ENCODE data around the gene GPALPP1. TPM values are rescaled to one million over a fixed set of nuclear protein-coding genes. Genes with fewer than 3 reads are reported as not detected.

GPALPP1 gene
- total RNA-seq, 5 donors from 2014 or later (not counting 1 experiment from before 2014, with no cell fraction given): 28.0 to 37.8 (median 31.7) TPM

- no peak for ATAC-seq (replicated peaks in 1 of 4)
- CTCF ChIA-PET: no interaction called here
- peaks cover under 1 to 3% (median under 1%) of the 10 kb centered on the region in 3 donors for H3K4me1 Mint-ChIP-seq
Observed at GRCh38 chr13:45003417-45003816, 14.1 kb downstream of the GPALPP1 start.

DNA sequence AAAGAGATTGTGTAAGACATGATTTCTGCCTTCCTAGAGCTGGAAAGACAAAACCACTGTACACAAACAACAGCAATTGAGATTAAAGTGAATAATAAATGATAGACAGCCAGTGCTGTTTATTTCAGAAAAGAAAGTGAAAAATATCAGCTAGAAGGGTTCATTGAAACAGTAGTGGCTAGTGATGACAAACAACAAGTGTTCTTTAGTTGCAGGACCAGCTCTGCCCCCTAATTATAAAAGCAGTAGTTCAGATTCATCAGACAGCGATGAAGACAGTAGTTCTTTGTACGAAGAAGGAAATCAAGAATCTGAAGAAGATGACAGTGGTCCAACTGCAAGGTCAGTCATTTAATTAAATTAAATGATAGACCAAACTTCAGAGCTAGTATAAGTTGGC, 14.8 kb downstream of the GPALPP1 start:
- Histone ChIP-seq H3K4me3 (ENCODE audit: control insufficient read depth in 1 of 2, extremely low read depth in 1 of 2, low read length in 1 of 2) (no peak overlapping the region), H3K36me3 (ENCODE audit: control insufficient read depth in 2 of 2, extremely low read depth in 1 of 2, insufficient read depth in 1 of 2, low read length in 1 of 2) (peaks cover 0 to 48% of the 10 kb centered on the region in 2 donors), H3K27ac (ENCODE audit: low read length) (no peak overlapping the region), H3K27me3 (replicated peaks in 1 of 2; ENCODE audit: control insufficient read depth in 2 of 2, extremely low read depth in 1 of 2, insufficient read depth in 2 of 2, low read length in 1 of 2) (no peaks in the 10 kb centered on the region), H3K4me1 (ENCODE audit: control insufficient read depth in 1 of 2, extremely low read depth in 1 of 2, insufficient read depth in 2 of 2, low read length in 2 of 2) (no peaks in the 10 kb centered on the region), H3K9me3 (no peaks in the 10 kb centered on the region)
- Mint-ChIP-seq H3K36me3 (peaks cover 42% of the 10 kb centered on the region), H3K4me1 (no peaks in the 10 kb centered on the region), H3K9me3 (no peaks in the 10 kb centered on the region), H3K4me3 (no peak overlapping the region), H3K27me3 (no peaks in the 10 kb centered on the region), H3K27ac (no peak overlapping the region)
- ChIA-PET POLR2A (no interaction called here), CTCF (no interaction called here)
- WGBS (ENCODE audit: insufficient coverage): no CpG with 5 or more reads among the region's 2 CpGs
- ATAC-seq (replicated peaks in 1 of 4) (no peak), DNase-seq (no peak)

More at GRCh38 chr13:45003417-45003816, 14.1 kb downstream of the GPALPP1 start:
- no peak for DNase-seq
- Mint-ChIP-seq H3K27me3 (no peaks in the 10 kb centered on the region), H3K36me3 (peaks cover 42% of the 10 kb centered on the region), H3K27ac (no peak overlapping the region), H3K9me3 (no peaks in the 10 kb centered on the region), H3K4me3 (no peak overlapping the region)
- Histone ChIP-seq H3K4me1 (ENCODE audit: control insufficient read depth in 1 of 2, extremely low read depth in 1 of 2, insufficient read depth in 2 of 2, low read length in 2 of 2) (no peaks in the 10 kb centered on the region), H3K36me3 (ENCODE audit: control insufficient read depth in 2 of 2, extremely low read depth in 1 of 2, insufficient read depth in 1 of 2, low read length in 1 of 2) (peaks cover 0 to 43% of the 10 kb centered on the region in 2 donors), H3K9me3 (no peaks in the 10 kb centered on the region), H3K4me3 (ENCODE audit: control insufficient read depth in 1 of 2, extremely low read depth in 1 of 2, low read length in 1 of 2) (no peak overlapping the region), H3K27me3 (replicated peaks in 1 of 2; ENCODE audit: control insufficient read depth in 2 of 2, extremely low read depth in 1 of 2, insufficient read depth in 2 of 2, low read length in 1 of 2) (no peaks in the 10 kb centered on the region), H3K27ac (ENCODE audit: low read length) (no peak overlapping the region)
- POLR2A ChIA-PET: no interaction called here

GRCh38 chr13:45007225-45007624, 17.9 kb downstream of the GPALPP1 start:
- no peaks in the 10 kb centered on the region for H3K27me3 ChIP-seq (replicated peaks in 1 of 2; ENCODE audit: control insufficient read depth in 2 of 2, extremely low read depth in 1 of 2, insufficient read depth in 2 of 2, low read length in 1 of 2)
- H3K4me1 Mint-ChIP-seq: no peaks in the 10 kb centered on the region
- ATAC-seq (replicated peaks in 1 of 4) (no peak), DNase-seq (no peak)
- H3K9me3 Mint-ChIP-seq: no peaks in the 10 kb centered on the region
- H3K9me3 ChIP-seq: no peaks in the 10 kb centered on the region
- H3K27ac Mint-ChIP-seq: no peak overlapping the region
- peaks cover 50% of the 10 kb centered on the region for H3K36me3 Mint-ChIP-seq
- peaks cover 0 to 61% of the 10 kb centered on the region in 2 donors for H3K36me3 ChIP-seq (ENCODE audit: control insufficient read depth in 2 of 2, extremely low read depth in 1 of 2, insufficient read depth in 1 of 2, low read length in 1 of 2)
- H3K4me3 Mint-ChIP-seq: no peak overlapping the region
- no peaks in the 10 kb centered on the region for H3K27me3 Mint-ChIP-seq
- no peak overlapping the region for H3K27ac ChIP-seq (ENCODE audit: low read length)
- no peak overlapping the region for H3K4me3 ChIP-seq (ENCODE audit: control insufficient read depth in 1 of 2, extremely low read depth in 1 of 2, low read length in 1 of 2)
- ChIA-PET CTCF (interaction anchor here (0.5 to 0.7 kb wide), 3 partner anchors 12 to 572 kb away, joined by 3 to 6 read pairs (median 3); no protein-coding TSS in a partner anchor), POLR2A (interaction anchor here in 1 of 2 donors (0.6 kb wide), 1 partner anchor 195 kb away, joined by 4 read pairs; no protein-coding TSS in a partner anchor)
- H3K4me1 ChIP-seq (ENCODE audit: control insufficient read depth in 1 of 2, extremely low read depth in 1 of 2, insufficient read depth in 2 of 2, low read length in 2 of 2): no peaks in the 10 kb centered on the region

DNA sequence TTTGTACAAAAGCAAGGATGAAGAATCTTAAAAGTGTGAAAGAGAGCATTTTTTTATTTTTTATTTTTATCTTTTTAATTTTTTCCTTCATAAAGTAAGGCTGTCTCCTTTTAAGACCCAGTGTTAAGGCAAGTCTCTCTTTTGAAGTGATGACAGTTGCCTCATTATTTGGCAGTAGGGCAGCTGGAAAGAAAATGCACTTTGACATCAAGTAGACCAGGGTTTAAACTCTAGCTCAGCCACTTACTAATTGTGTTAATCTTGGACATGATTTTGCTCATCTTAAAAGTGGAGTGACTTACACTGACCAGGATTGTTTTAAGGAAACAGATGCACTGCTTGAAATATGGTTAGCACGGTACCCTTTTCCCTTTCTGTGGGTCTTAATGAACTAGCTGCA, 18.5 kb downstream of the GPALPP1 start:
- DNase-seq: no peak
- no peaks in the 10 kb centered on the region for H3K4me1 ChIP-seq (ENCODE audit: control insufficient read depth in 1 of 2, extremely low read depth in 1 of 2, insufficient read depth in 2 of 2, low read length in 2 of 2)
- no peak overlapping the region for H3K27ac ChIP-seq (ENCODE audit: low read length)
- CTCF ChIA-PET: interaction anchor here (0.5 to 0.6 kb wide), 2 partner anchors 13 to 435 kb away, joined by 3 to 6 read pairs; no protein-coding TSS in a partner anchor
- H3K36me3 ChIP-seq (ENCODE audit: control insufficient read depth in 2 of 2, extremely low read depth in 1 of 2, insufficient read depth in 1 of 2, low read length in 1 of 2): peaks cover 0 to 57% of the 10 kb centered on the region in 2 donors
- POLR2A ChIA-PET: interaction anchor here in 1 of 2 donors (0.6 kb wide), 1 partner anchor 196 kb away, joined by 4 read pairs; no protein-coding TSS in a partner anchor
- Mint-ChIP-seq H3K4me1 (no peaks in the 10 kb centered on the region), H3K36me3 (peaks cover 47% of the 10 kb centered on the region), H3K4me3 (no peak overlapping the region), H3K27ac (no peak overlapping the region), H3K27me3 (no peaks in the 10 kb centered on the region), H3K9me3 (no peaks in the 10 kb centered on the region)
- H3K9me3 ChIP-seq: no peaks in the 10 kb centered on the region
- H3K27me3 ChIP-seq (replicated peaks in 1 of 2; ENCODE audit: control insufficient read depth in 2 of 2, extremely low read depth in 1 of 2, insufficient read depth in 2 of 2, low read length in 1 of 2): no peaks in the 10 kb centered on the region
- H3K4me3 ChIP-seq (ENCODE audit: control insufficient read depth in 1 of 2, extremely low read depth in 1 of 2, low read length in 1 of 2): no peak overlapping the region
- WGBS (ENCODE audit: insufficient coverage): no CpG with 5 or more reads among the region's 1 CpG
- no peak for ATAC-seq (replicated peaks in 1 of 4)

- DNase-seq (no peak), ATAC-seq (replicated peaks in 1 of 4) (no peak)
- H3K4me1 ChIP-seq (ENCODE audit: control insufficient read depth in 1 of 2, extremely low read depth in 1 of 2, insufficient read depth in 2 of 2, low read length in 2 of 2): no peaks in the 10 kb centered on the region
- no peaks in the 10 kb centered on the region for H3K9me3 ChIP-seq
- H3K4me3 ChIP-seq (ENCODE audit: control insufficient read depth in 1 of 2, extremely low read depth in 1 of 2, low read length in 1 of 2): no peak overlapping the region
- peaks cover 59% of the 10 kb centered on the region for H3K36me3 Mint-ChIP-seq
- no peak overlapping the region for H3K27ac Mint-ChIP-seq
- H3K36me3 ChIP-seq (ENCODE audit: control insufficient read depth in 2 of 2, extremely low read depth in 1 of 2, insufficient read depth in 1 of 2, low read length in 1 of 2): peaks cover 0 to 65% of the 10 kb centered on the region in 2 donors
- H3K27me3 Mint-ChIP-seq: no peaks in the 10 kb centered on the region
- no peaks in the 10 kb centered on the region for H3K27me3 ChIP-seq (replicated peaks in 1 of 2; ENCODE audit: control insufficient read depth in 2 of 2, extremely low read depth in 1 of 2, insufficient read depth in 2 of 2, low read length in 1 of 2)
- CTCF ChIA-PET: interaction anchor here in 1 of 2 donors (0.6 kb wide), 1 partner anchor 323 kb away, joined by 4 read pairs; no protein-coding TSS in a partner anchor
- H3K4me1 Mint-ChIP-seq: no peaks in the 10 kb centered on the region
- POLR2A ChIA-PET: no interaction called here
- no peak overlapping the region for H3K27ac ChIP-seq (ENCODE audit: low read length)
- H3K9me3 Mint-ChIP-seq: no peaks in the 10 kb centered on the region
- H3K4me3 Mint-ChIP-seq: no peak overlapping the region
- WGBS (ENCODE audit: insufficient coverage): no CpG with 5 or more reads among the region's 6 CpGs
Observed at GRCh38 chr13:45011198-45011597, 21.9 kb downstream of the GPALPP1 start.

GRCh38 chr13:45015300-45015699, 26.0 kb downstream of the GPALPP1 start:
- Mint-ChIP-seq H3K4me1 (no peaks in the 10 kb centered on the region), H3K27me3 (no peaks in the 10 kb centered on the region), H3K9me3 (no peaks in the 10 kb centered on the region), H3K36me3 (peaks cover 47% of the 10 kb centered on the region), H3K4me3 (no peak overlapping the region), H3K27ac (no peak overlapping the region)
- WGBS (ENCODE audit: insufficient coverage): 83% methylated on average over 1 of the region's 2 CpGs
- H3K4me1 ChIP-seq (ENCODE audit: control insufficient read depth in 1 of 2, extremely low read depth in 1 of 2, insufficient read depth in 2 of 2, low read length in 2 of 2): no peaks in the 10 kb centered on the region
- H3K27me3 ChIP-seq (replicated peaks in 1 of 2; ENCODE audit: control insufficient read depth in 2 of 2, extremely low read depth in 1 of 2, insufficient read depth in 2 of 2, low read length in 1 of 2): no peaks in the 10 kb centered on the region
- no peaks in the 10 kb centered on the region for H3K9me3 ChIP-seq
- DNase-seq (no peak), ATAC-seq (replicated peaks in 1 of 4) (no peak)
- H3K4me3 ChIP-seq (ENCODE audit: control insufficient read depth in 1 of 2, extremely low read depth in 1 of 2, low read length in 1 of 2): no peak overlapping the region
- ChIA-PET CTCF (interaction anchor here (0.7 kb wide), 2 partner anchors 32 to 1958 kb away, joined by 3 to 4 read pairs; no protein-coding TSS in a partner anchor), POLR2A (interaction anchor here in 1 of 2 donors (0.5 kb wide), 1 partner anchor 307 kb away, joined by 3 read pairs; no protein-coding TSS in a partner anchor)
- peaks cover 0 to 49% of the 10 kb centered on the region in 2 donors for H3K36me3 ChIP-seq (ENCODE audit: control insufficient read depth in 2 of 2, extremely low read depth in 1 of 2, insufficient read depth in 1 of 2, low read length in 1 of 2)
- H3K27ac ChIP-seq (ENCODE audit: low read length): no peak overlapping the region

All from T-cell (primary cell).